KMS-11 (cell line): Measurements from ENCODE around the gene MYH9.

ENCODE experiments used
- H2AFZ ChIP-seq: fragments of 200-600 bp; sonication (generic); 2 replicates; pipeline ENCODE4 v1.6.1; 2016; ENCODE audit warnings: antibody characterized with exemption, mixed run types, low read depth
- H3K27ac ChIP-seq: fragments of 200-600 bp; sonication (generic); 2 replicates; pipeline ENCODE4 v1.6.1; 2016; ENCODE audit warnings: mild to moderate bottlenecking, mixed run types
- H3K27me3 ChIP-seq: fragments of 200-600 bp; sonication (generic); 2 replicates; pipeline ENCODE4 v1.6.1; 2017; ENCODE audit warnings: mild to moderate bottlenecking, low read depth, mixed run types, moderate library complexity; ENCODE audit not compliant: insufficient read depth
- H3K36me3 ChIP-seq: fragments of 200-600 bp; sonication (generic); 2 replicates; pipeline ENCODE4 v1.6.1; 2017; ENCODE audit warnings: mild to moderate bottlenecking, mixed run types; ENCODE audit not compliant: insufficient read depth
- H3K4me1 ChIP-seq: fragments of 200-600 bp; sonication (generic); 2 replicates; pipeline ENCODE4 v1.6.1; 2016; ENCODE audit warnings: mild to moderate bottlenecking, low read depth, mixed run types; ENCODE audit not compliant: poor library complexity, severe bottlenecking
- H3K4me2 ChIP-seq: fragments of 200-600 bp; sonication (generic); 2 replicates; pipeline ENCODE4 v1.7.0; 2016; ENCODE audit warnings: mild to moderate bottlenecking, mixed run types
- H3K4me3 ChIP-seq: fragments of 200-600 bp; sonication (generic); IDR thresholded peaks from 2 replicates; pipeline ENCODE4 v1.6.1; 2017; ENCODE audit warnings: low read depth, low read length, mixed read lengths; ENCODE audit not compliant: insufficient read depth
- H3K79me2 ChIP-seq: fragments of 200-600 bp; sonication (generic); 2 replicates; pipeline ENCODE4 v1.6.1; 2016; ENCODE audit warnings: low read depth, mixed run types; ENCODE audit not compliant: insufficient read depth
- H3K9ac ChIP-seq: fragments of 200-600 bp; sonication (generic); 2 replicates; pipeline ENCODE4 v1.6.1; 2016; ENCODE audit warnings: mild to moderate bottlenecking, mixed run types
- H4K20me1 ChIP-seq: fragments of 200-600 bp; sonication (generic); 2 replicates; pipeline ENCODE4 v1.6.1; 2016; ENCODE audit warnings: mild to moderate bottlenecking, mixed run types; ENCODE audit not compliant: insufficient read depth
- CTCF ChIP-seq: fragments of 200-600 bp; sonication (generic); conservative IDR thresholded peaks from 2 replicates; pipeline ENCODE4 v1.6.1; 2017; ENCODE audit warnings: low read depth, mild to moderate bottlenecking, antibody characterized with exemption, low read length, moderate library complexity, mixed read lengths

MYH9 gene

GRCh38 chr22:36383110-36383581, 4.6 kb downstream of the MYH9 start:
- Histone ChIP-seq H3K79me2 (peaks cover 87% of the 10 kb centered on the region), H3K27me3 (no peaks in the 10 kb centered on the region), H3K36me3 (peaks cover 3% of the 10 kb centered on the region; the same call in 1 of the 2 replicates), H2AFZ (no peak overlapping the region), H3K4me1 (peaks cover 71% of the 10 kb centered on the region), H3K4me2 (peak overlapping the region; percentile 82), H3K9ac (peak overlapping the region; percentile 16; the same call in 1 of the 2 replicates), H4K20me1 (peaks cover 15% of the 10 kb centered on the region; the same call in 1 of the 2 replicates), H3K4me3 (no peak overlapping the region), H3K27ac (peak overlapping the region; percentile 66)
- TF ChIP-seq CTCF: no peak

- TF ChIP-seq CTCF: no peak
- peaks cover 95% of the 10 kb centered on the region for H3K79me2 ChIP-seq
- no peak overlapping the region for H3K4me3 ChIP-seq
- peaks cover 3% of the 10 kb centered on the region; the same call in 1 of the 2 replicates for H3K36me3 ChIP-seq
- H4K20me1 ChIP-seq: peaks cover 15% of the 10 kb centered on the region; the same call in 1 of the 2 replicates
- H3K4me2 ChIP-seq: peak overlapping the region; percentile 47; the same call in 1 of the 2 replicates
- no peak overlapping the region; the same call in 1 of the 2 replicates for H3K27ac ChIP-seq
- H3K4me1 ChIP-seq: peaks cover 86% of the 10 kb centered on the region
- H2AFZ ChIP-seq: no peak overlapping the region
- no peaks in the 10 kb centered on the region for H3K27me3 ChIP-seq
- H3K9ac ChIP-seq: no peak overlapping the region
Observed at GRCh38 chr22:36381513-36382128, 6.1 kb downstream of the MYH9 start.

GRCh38 chr22:36379593-36380361, 8.0 kb downstream of the MYH9 start:
- TF ChIP-seq CTCF: no peak
- Histone ChIP-seq H3K79me2 (peaks cover 95% of the 10 kb centered on the region), H3K27ac (no peak overlapping the region; the same call in 1 of the 2 replicates), H3K27me3 (no peaks in the 10 kb centered on the region), H3K9ac (no peak overlapping the region), H3K4me2 (no peak overlapping the region), H2AFZ (no peak overlapping the region), H3K36me3 (peaks cover 3% of the 10 kb centered on the region; the same call in 1 of the 2 replicates), H3K4me1 (peaks cover 97% of the 10 kb centered on the region), H4K20me1 (peaks cover 31% of the 10 kb centered on the region), H3K4me3 (no peak overlapping the region)

GRCh38 chr22:36378869-36379217, 8.9 kb downstream of the MYH9 start:
- H3K4me2 ChIP-seq: no peak overlapping the region
- no peak overlapping the region for H3K27ac ChIP-seq
- H3K79me2 ChIP-seq: peaks cover 97% of the 10 kb centered on the region
- no peak for TF ChIP-seq CTCF
- no peak overlapping the region for H3K4me3 ChIP-seq
- H3K9ac ChIP-seq: no peak overlapping the region
- H4K20me1 ChIP-seq: peaks cover 41% of the 10 kb centered on the region
- H3K27me3 ChIP-seq: no peaks in the 10 kb centered on the region
- H2AFZ ChIP-seq: no peak overlapping the region
- H3K36me3 ChIP-seq: peaks cover 3% of the 10 kb centered on the region; the same call in 1 of the 2 replicates
- peaks cover 98% of the 10 kb centered on the region for H3K4me1 ChIP-seq
